Hepatocyte (in vitro differentiated cells): ENCODE measurements around the gene SIGLECL1. TPM values are rescaled to one million over a fixed set of nuclear protein-coding genes. Genes with fewer than 3 reads are reported as not detected.

Source experiments
- DNase-seq: peaks from one replicate; pipeline ENCODE4 v3.0.0-alpha.2; 2016; ENCODE audit warnings: low spot score
- H2AFZ ChIP-seq: fragments of 200-600 bp; sonication (generic); 2 replicates; pipeline ENCODE4 v1.6.0; 2016; ENCODE audit warnings: antibody characterized with exemption, mild to moderate bottlenecking
- H3K27ac ChIP-seq: fragments of 200-600 bp; sonication (generic); 2 replicates; pipeline ENCODE4 v1.5.1; 2016; ENCODE audit warnings: mild to moderate bottlenecking
- H3K27me3 ChIP-seq: fragments of 200-600 bp; sonication (generic); 2 replicates; pipeline ENCODE4 v1.6.1; 2016
- H3K36me3 ChIP-seq: fragments of 200-600 bp; sonication (generic); replicated peaks from 2 replicates; pipeline ENCODE4 v1.5.1; 2016; ENCODE audit warnings: low read depth; ENCODE audit not compliant: insufficient read depth
- H3K4me1 ChIP-seq: fragments of 200-600 bp; sonication (generic); 2 replicates; pipeline ENCODE4 v1.5.1; 2016; ENCODE audit warnings: mild to moderate bottlenecking, moderate library complexity; ENCODE audit not compliant: insufficient read depth
- H3K4me2 ChIP-seq: fragments of 200-600 bp; sonication (generic); 2 replicates; pipeline ENCODE4 v1.6.0; 2016
- H3K4me3 ChIP-seq: fragments of 200-600 bp; sonication (generic); 2 replicates; pipeline ENCODE4 v1.5.1; 2016; ENCODE audit warnings: mild to moderate bottlenecking
- H3K79me2 ChIP-seq: fragments of 200-600 bp; sonication (generic); 2 replicates; pipeline ENCODE4 v1.6.0; 2017; ENCODE audit warnings: mild to moderate bottlenecking
- H3K9me2 ChIP-seq: fragments of 200-600 bp; sonication (generic); replicated peaks from 2 replicates; pipeline ENCODE4 v1.6.0; 2017; ENCODE audit warnings: mild to moderate bottlenecking; ENCODE audit not compliant: insufficient read depth
- H3K9me3 ChIP-seq: fragments of 200-600 bp; sonication (generic); 2 replicates; pipeline ENCODE4 v1.5.1; 2016; ENCODE audit warnings: low read depth, mild to moderate bottlenecking
- H4K20me1 ChIP-seq: fragments of 200-600 bp; sonication (generic); 2 replicates; pipeline ENCODE4 v1.6.0; 2016; ENCODE audit warnings: mild to moderate bottlenecking; ENCODE audit not compliant: insufficient read depth, poor library complexity, severe bottlenecking
- CTCF ChIP-seq: fragments of 200-600 bp; sonication (generic); IDR thresholded peaks from 2 replicates; pipeline ENCODE4 v1.5.1; 2016; ENCODE audit warnings: antibody characterized with exemption, mild to moderate bottlenecking; ENCODE audit not compliant: poor library complexity
- EZH2 ChIP-seq: fragments of 200-600 bp; sonication (generic); IDR thresholded peaks from 2 replicates; pipeline ENCODE4 v1.6.1; 2016; ENCODE audit warnings: antibody characterized with exemption, mild to moderate bottlenecking, borderline replicate concordance
- EZH2phosphoT487 ChIP-seq: fragments of 200-600 bp; sonication (generic); IDR thresholded peaks from one replicate; pipeline ENCODE4 v1.6.1; 2018; ENCODE audit warnings: antibody characterized with exemption, mild to moderate bottlenecking, low read depth, moderate library complexity; ENCODE audit not compliant: unreplicated experiment, severe bottlenecking
- WGBS: methylation state at CpG from one replicate; pipeline ENCODE4 v1.1.6; 2016; ENCODE audit warnings: low lambda C conversion rate; ENCODE audit errors: missing lambda C conversion rate; 5-methylcytosine and 5-hydroxymethylcytosine counted together
- polyA plus RNA-seq: library from polyadenylated mRNA; unstranded; fragments of >200 nt; fragmentation: Nextera tagmentation; extraction: Ambion mirVana; gene quantifications from 2 replicates; pipeline ENCODE4 v1.2.1, GENCODE V29; 2016
- total RNA-seq: library from RNA; depleted of rRNA; stranded (reverse); fragments of >200 nt; gene quantifications from 2 replicates; pipeline ENCODE4 v1.2.3, GENCODE V29; 2014

SIGLECL1 gene
- total and polyA plus RNA-seq, 2 experiments from 2014 or later, result not detected

DNA sequence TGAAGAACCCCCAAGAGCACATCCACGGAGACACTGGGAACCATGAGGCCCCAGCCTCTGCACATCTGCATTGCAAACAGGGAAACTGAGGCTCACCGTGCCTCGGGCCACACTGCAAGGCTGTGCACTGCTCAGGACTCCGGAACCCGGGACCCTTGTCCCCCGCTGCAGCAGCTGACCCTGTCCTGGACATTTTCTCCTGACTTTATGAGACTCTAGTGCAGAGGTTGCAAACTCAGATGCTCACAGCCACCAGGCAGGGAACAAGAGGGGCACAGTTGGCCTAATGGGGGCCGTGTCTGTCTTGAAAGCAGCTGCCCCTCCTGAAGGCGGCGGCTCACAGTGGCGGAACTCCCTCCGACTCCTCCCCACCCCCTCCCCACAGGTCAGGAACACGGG, 44.1 kb downstream of the SIGLECL1 start:
- WGBS, result 59% methylated on average over 12 of the region's 12 CpGs
- Histone ChIP-seq H3K9me2 (no peaks in the 10 kb centered on the region), H3K4me3 (no peak overlapping the region), H3K4me2 (no peak overlapping the region), H3K4me1 (no peaks in the 10 kb centered on the region), H3K9me3 (no peaks in the 10 kb centered on the region), H3K36me3 (no peaks in the 10 kb centered on the region), H3K27me3 (peaks cover 5% of the 10 kb centered on the region), H4K20me1 (no peaks in the 10 kb centered on the region), H3K79me2 (no peaks in the 10 kb centered on the region), H3K27ac (no peak overlapping the region), H2AFZ (no peak overlapping the region)
- DNase-seq, result no peak
- TF ChIP-seq EZH2 (no peak), CTCF (no peak), EZH2phosphoT487 (no peak)

- H3K27me3 ChIP-seq, result peaks cover 5% of the 10 kb centered on the region
- H2AFZ ChIP-seq, result no peak overlapping the region
- no peaks in the 10 kb centered on the region for H3K36me3 ChIP-seq
- 53% methylated on average over 15 of the region's 15 CpGs for WGBS
- H3K27ac ChIP-seq, result no peak overlapping the region
- no peaks in the 10 kb centered on the region for H4K20me1 ChIP-seq
- no peaks in the 10 kb centered on the region for H3K9me3 ChIP-seq
- H3K9me2 ChIP-seq, result no peaks in the 10 kb centered on the region
- H3K4me1 ChIP-seq, result no peaks in the 10 kb centered on the region
- H3K79me2 ChIP-seq, result no peaks in the 10 kb centered on the region
- TF ChIP-seq EZH2 (no peak), CTCF (no peak), EZH2phosphoT487 (no peak)
- H3K4me3 ChIP-seq, result no peak overlapping the region
- DNase-seq, result no peak
- H3K4me2 ChIP-seq, result no peak overlapping the region
These were observed 44.7 kb downstream of the SIGLECL1 start for GRCh38 chr19:51295382-51296126.

GRCh38 chr19:51296336-51297093, 45.6 kb downstream of the SIGLECL1 start:
- no peaks in the 10 kb centered on the region for H3K4me1 ChIP-seq
- H2AFZ ChIP-seq, result no peak overlapping the region
- H4K20me1 ChIP-seq, result no peaks in the 10 kb centered on the region
- TF ChIP-seq CTCF, result no peak
- TF ChIP-seq EZH2, result no peak
- TF ChIP-seq EZH2phosphoT487, result no peak
- no peaks in the 10 kb centered on the region for H3K9me3 ChIP-seq
- no peak overlapping the region for H3K4me3 ChIP-seq
- WGBS, result 56% methylated on average over 9 of the region's 9 CpGs
- no peaks in the 10 kb centered on the region for H3K9me2 ChIP-seq
- no peaks in the 10 kb centered on the region for H3K79me2 ChIP-seq
- H3K4me2 ChIP-seq, result no peak overlapping the region
- no peak overlapping the region for H3K27ac ChIP-seq
- DNase-seq, result no peak
- H3K36me3 ChIP-seq, result no peaks in the 10 kb centered on the region
- peaks cover 5% of the 10 kb centered on the region for H3K27me3 ChIP-seq
